ENCODE data around the gene CST6. TPM values are rescaled to one million over a fixed set of nuclear protein-coding genes. Genes with fewer than 3 reads are reported as not detected.

CST6 gene
- total and polyA plus RNA-seq, 2 experiments from 2014 or later = 3.0 to 9.4 TPM

DNA sequence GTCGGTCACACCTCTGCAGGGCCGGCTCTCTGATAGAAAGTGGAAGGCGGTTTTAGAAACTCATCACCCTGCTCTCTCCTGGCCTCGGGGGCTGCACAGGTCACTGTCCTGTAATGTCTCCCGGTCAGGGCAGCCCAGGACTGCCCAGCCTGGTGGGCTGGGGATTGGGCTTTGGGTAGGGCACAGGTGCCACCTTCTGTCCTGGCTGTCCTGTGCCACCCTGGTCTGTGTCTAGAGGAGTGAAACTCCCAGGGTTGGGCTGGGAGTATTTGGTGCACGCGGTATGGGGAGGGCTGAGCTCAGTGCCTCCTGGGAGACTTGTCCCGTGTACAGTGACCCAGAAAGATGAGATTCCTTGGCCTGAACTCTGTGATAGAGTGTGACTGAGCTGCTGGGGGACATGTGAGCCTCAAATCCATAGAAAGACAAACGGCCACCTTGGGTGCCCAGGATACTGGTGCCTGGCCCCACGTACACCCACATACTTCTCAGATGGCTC lies 32.5 kb upstream of the CST6 start:
- Histone ChIP-seq H4K20me1 (ENCODE audit: insufficient read depth, poor library complexity, severe bottlenecking) (no peaks in the 10 kb centered on the region), H3K4me2 (no peak overlapping the region), H3K4me1 (ENCODE audit: insufficient read depth) (no peaks in the 10 kb centered on the region), H2AFZ (no peak overlapping the region), H3K9me3 (ENCODE audit: low read depth) (no peaks in the 10 kb centered on the region), H3K79me2 (no peaks in the 10 kb centered on the region), H3K27me3 (no peaks in the 10 kb centered on the region), H3K36me3 (replicated peaks; ENCODE audit: insufficient read depth, low read depth) (no peaks in the 10 kb centered on the region), H3K27ac (no peak overlapping the region), H3K9me2 (replicated peaks; ENCODE audit: insufficient read depth) (no peaks in the 10 kb centered on the region), H3K4me3 (no peak overlapping the region)
- DNase-seq (ENCODE audit: low spot score) = no peak
- TF ChIP-seq EZH2 (IDR thresholded peaks at IDR 0.05; ENCODE audit: borderline replicate concordance) (no peak), EZH2phosphoT487 (IDR thresholded peaks at IDR 0.05; ENCODE audit: low read depth, severe bottlenecking, unreplicated experiment) (no peak)
- TF ChIP-seq, protein P1, sequence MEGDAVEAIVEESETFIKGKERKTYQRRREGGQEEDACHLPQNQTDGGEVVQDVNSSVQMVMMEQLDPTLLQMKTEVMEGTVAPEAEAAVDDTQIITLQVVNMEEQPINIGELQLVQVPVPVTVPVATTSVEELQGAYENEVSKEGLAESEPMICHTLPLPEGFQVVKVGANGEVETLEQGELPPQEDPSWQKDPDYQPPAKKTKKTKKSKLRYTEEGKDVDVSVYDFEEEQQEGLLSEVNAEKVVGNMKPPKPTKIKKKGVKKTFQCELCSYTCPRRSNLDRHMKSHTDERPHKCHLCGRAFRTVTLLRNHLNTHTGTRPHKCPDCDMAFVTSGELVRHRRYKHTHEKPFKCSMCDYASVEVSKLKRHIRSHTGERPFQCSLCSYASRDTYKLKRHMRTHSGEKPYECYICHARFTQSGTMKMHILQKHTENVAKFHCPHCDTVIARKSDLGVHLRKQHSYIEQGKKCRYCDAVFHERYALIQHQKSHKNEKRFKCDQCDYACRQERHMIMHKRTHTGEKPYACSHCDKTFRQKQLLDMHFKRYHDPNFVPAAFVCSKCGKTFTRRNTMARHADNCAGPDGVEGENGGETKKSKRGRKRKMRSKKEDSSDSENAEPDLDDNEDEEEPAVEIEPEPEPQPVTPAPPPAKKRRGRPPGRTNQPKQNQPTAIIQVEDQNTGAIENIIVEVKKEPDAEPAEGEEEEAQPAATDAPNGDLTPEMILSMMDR (IDR thresholded peaks at IDR 0.05; ENCODE audit: poor library complexity) = no peak
- 87% methylated on average over 10 of the region's 10 CpGs for WGBS (ENCODE audit: low lambda C conversion rate, missing lambda C conversion rate)

DNA sequence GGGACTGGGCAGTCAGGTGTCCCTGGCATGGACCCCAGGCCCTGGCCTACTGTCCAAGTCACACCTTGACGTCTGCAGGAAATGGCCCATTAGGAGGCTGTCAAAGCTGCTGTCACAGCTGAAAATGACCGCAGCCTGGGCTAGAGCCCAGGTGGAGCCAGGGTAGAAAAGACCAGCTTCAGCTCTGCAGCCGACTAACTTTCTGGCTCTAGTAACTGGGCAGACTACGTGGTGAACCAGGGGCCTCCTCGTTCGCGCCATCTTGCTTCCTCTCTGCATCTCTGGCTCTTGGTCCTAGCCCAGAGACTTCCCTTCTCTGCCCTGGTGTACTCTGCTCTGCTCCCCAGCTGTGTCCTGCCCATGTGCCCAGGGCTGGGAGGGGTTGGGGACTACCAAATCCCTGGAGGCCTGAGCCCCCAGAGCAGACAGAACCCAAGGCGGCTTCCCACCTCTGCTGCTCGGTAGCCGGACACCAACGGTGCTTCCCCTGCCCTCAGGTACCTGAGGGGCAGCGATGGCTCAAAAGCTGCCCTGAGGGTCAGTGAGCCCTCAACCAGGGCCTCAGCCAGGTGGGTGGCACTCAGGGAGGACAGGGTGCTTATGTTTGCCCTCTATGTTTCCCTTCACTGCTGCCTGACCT lies 30.6 kb upstream of the CST6 start:
- Histone ChIP-seq H3K9me2 (replicated peaks; ENCODE audit: insufficient read depth) (no peaks in the 10 kb centered on the region), H3K4me1 (ENCODE audit: insufficient read depth) (no peaks in the 10 kb centered on the region), H3K4me2 (no peak overlapping the region), H3K27me3 (no peaks in the 10 kb centered on the region), H3K79me2 (no peaks in the 10 kb centered on the region), H3K36me3 (replicated peaks; ENCODE audit: insufficient read depth, low read depth) (no peaks in the 10 kb centered on the region), H2AFZ (no peak overlapping the region), H3K9me3 (ENCODE audit: low read depth) (no peaks in the 10 kb centered on the region), H3K27ac (no peak overlapping the region), H4K20me1 (ENCODE audit: insufficient read depth, poor library complexity, severe bottlenecking) (no peaks in the 10 kb centered on the region), H3K4me3 (no peak overlapping the region)
- no peak for TF ChIP-seq EZH2 (IDR thresholded peaks at IDR 0.05; ENCODE audit: borderline replicate concordance)
- TF ChIP-seq, protein P1 (IDR thresholded peaks at IDR 0.05; ENCODE audit: poor library complexity) = no peak
- no peak for DNase-seq (ENCODE audit: low spot score)
- 84% methylated on average over 12 of the region's 12 CpGs for WGBS (ENCODE audit: low lambda C conversion rate, missing lambda C conversion rate)

DNA sequence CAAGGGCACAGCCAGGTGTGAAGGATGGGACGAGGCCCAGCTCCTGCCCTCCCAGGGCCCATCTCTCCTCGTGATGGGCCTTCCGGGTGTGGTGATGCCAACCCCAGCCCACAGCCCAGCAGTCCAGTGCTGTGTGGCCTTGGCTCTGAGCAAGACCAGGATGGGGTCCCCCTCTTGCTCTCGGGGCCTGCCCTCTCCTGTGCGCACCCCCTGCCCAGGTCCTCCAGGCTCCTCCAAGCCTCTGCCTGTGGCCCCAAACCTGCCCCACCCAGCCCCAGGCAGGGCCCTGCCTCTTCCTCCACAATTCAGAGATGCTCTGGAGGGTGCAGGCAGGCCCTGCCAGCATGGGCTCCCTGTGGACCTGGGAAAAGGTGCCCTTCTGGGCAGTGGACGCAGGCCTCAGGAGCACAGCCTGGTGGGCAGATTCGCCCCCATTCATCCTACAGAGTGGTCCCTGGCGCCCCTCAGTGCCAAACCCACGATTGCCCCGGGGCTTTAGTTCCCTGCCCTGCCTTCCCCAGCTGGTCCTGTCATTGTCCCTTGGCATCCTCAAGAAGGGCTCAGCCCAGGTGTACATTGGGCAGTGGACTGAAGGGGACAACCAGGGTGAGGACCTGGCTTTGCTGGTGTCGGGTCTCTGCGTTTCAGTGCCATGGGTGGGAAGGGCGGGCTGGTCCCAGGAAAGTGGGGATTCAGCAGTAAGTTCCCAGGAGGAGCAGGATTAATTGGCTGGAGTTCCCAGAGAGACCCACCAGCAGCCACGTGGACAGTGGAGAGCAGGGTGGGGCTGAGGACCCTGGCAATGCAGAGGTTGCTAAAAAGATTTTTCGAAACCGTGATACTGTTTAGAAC lies 29.6 kb upstream of the CST6 start:
- no peak overlapping the region for H3K4me2 ChIP-seq
- H3K27ac ChIP-seq = no peak overlapping the region
- no peaks in the 10 kb centered on the region for H3K27me3 ChIP-seq
- H4K20me1 ChIP-seq (ENCODE audit: insufficient read depth, poor library complexity, severe bottlenecking) = no peaks in the 10 kb centered on the region
- no peaks in the 10 kb centered on the region for H3K9me3 ChIP-seq (ENCODE audit: low read depth)
- DNase-seq (ENCODE audit: low spot score) = no peak
- no peak overlapping the region for H2AFZ ChIP-seq
- TF ChIP-seq, protein P1 (IDR thresholded peaks at IDR 0.05; ENCODE audit: poor library complexity) = no peak
- TF ChIP-seq EZH2 (IDR thresholded peaks at IDR 0.05; ENCODE audit: borderline replicate concordance) (no peak), EZH2phosphoT487 (IDR thresholded peaks at IDR 0.05; ENCODE audit: low read depth, severe bottlenecking, unreplicated experiment) (no peak)
- no peaks in the 10 kb centered on the region for H3K79me2 ChIP-seq
- H3K4me1 ChIP-seq (ENCODE audit: insufficient read depth) = no peaks in the 10 kb centered on the region
- H3K36me3 ChIP-seq (replicated peaks; ENCODE audit: insufficient read depth, low read depth) = no peaks in the 10 kb centered on the region
- whole genome bisulfite sequencing (ENCODE audit: low lambda C conversion rate, missing lambda C conversion rate) = 85% methylated on average over 15 of the region's 16 CpGs
- no peaks in the 10 kb centered on the region for H3K9me2 ChIP-seq (replicated peaks; ENCODE audit: insufficient read depth)
- no peak overlapping the region for H3K4me3 ChIP-seq
